HG03045 (cell line): Measurements from ENCODE around the gene DIMT1.

Source experiments
- ATAC-seq: cut with Tn5 transposase; IDR thresholded peaks from one replicate; pipeline ENCODE4 v1.9.1; 2021; ENCODE audit warnings: mild to moderate bottlenecking, moderate library complexity; ENCODE audit not compliant: unreplicated experiment

Gene DIMT1

DNA sequence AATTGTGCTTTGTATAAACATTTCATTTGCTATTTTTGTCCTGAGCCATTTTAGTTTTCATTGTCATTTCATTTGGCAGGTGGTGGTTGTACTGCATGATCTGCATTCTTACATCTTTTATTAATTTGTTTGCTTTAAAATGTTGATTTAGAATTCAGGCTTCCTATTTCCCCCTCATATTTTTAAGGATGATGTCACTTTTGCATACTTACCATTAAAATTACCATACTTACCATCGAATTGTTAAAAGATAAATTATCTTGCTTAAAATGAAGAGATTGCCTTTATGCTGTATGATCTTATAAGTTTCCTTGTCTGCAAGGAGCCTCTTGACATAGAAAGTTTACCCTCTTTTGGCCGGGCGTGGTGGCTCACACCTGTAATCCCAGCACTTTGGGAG lies 31.1 kb downstream of the DIMT1 start:
- no peak for ATAC-seq

DNA sequence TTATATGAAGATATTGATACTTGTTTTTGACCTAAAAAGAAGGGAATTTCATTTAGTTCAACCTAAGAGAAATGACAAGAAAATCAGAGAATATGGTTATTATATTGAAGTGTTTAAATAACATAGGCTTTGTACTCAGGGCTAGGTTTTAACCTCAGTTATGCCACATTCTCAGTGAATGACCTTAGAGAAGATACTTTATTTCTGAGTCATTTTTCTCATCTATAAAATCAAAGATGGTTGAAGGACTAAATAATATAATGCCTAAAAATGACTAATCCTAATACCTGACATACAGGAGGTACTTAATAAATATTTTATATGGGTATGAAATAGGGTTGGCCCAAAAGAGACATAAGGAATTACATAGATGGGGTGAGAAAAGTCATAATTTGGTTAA lies 32.3 kb downstream of the DIMT1 start:
- no peak for ATAC-seq

DNA sequence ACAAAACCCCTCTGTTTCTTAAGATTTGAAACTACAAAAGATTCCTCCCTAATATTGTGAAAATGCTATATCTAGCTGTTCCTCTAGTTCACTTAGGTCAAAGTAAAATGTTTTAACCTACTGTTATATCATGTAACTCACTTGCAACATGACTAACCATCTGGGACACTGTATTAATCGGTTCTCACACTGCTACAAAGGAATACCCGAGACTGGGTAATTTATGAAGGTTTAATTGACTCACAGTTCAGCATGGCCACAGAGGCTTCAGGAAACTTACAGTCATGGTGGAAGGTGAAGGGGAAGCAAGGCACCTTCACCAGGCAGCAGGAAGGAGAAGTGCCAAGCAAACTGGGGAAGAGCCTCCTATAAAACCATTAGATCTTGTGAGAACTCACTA lies 34.7 kb downstream of the DIMT1 start:
- no peak for ATAC-seq

DNA sequence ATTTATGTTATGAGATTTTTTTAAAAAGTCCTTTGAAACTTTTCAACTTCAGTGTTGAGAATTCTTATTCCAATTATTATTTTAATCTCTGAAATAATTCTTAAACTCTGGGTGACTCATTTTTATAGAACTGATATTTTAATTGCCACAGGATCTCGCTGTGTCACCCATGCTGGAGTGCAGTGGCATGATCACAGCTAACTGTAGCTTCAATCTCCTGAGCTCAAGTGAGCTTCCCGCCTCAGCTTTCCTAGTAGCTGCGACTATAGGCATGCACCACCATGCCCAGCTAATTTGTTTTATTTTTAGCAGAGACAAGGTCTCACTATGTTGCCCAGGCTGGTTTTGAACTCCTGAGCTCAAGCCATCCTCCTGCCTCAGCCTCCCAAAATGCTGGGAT lies 41.0 kb downstream of the DIMT1 start:
- ATAC-seq: no peak

DNA sequence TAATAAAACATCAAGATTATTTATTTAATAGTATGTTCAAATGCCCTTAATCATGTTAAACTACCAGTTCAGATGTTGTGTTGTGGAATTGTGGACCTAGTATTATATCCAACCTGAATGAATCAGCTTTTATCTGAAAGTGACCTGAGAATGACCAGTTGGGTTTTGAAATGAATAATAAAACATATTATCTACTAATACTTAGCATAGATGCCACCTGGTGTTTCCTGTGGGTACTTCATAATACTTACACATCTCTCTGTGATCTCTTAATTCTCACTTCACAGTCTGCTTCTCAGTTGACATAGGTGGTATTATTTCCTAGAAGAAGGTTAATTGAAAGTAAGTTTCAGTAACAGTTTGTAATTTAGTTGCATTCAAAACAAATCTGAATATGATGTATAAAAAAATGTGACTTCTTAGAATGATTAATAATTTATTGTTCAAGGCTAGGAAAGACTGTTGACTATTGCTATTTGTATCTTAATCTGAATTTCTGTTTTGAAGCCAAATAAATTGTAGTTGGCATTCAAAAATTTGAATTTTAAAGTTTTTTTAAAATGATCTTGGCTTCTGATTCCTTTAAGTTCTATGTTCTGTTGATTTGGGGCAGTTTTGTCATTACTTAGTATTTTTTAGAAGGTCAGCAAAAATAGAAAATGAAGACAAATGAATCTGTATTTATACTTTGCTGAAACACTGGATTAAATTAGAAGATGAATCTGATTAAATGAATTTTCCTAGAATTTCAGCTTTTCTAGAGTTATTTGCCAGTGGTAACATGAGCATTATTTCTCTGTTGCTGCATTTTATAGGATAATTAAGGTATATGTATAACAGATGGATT lies 49.5 kb downstream of the DIMT1 start:
- no peak for ATAC-seq

DNA sequence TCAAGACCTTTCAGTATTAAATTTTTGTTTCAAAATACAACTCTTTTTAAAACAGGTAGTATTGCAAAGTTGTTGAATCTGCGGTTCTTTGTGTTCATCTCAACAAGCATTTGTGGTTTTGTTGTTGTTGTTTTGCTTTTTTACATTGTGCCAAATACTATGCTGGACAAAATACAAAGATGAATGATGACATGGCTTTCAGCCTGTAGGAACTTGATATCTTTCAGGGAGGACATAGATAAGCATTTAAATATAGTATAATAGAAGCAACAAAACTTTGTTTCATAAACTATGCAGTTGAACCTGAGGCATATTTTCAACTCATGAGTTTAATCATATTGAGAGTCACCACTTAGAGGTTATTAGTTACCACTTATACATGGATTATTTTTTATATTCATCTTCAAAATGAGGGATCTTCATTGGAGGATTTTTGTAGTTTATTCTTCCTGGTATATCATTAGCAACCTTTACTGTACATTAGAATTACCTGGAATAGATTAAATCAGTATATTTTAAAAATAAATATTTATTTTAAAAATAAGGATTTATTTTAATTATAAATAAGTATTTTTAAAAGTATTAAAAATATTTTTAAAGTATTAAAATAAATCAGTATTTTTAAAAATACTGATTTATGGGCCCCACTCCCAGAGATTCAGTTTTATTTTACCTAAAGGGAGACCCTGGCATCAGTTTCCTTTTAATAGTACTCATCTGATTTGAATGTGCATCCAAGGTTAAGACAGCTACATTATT lies 54.8 kb downstream of the DIMT1 start:
- no peak for ATAC-seq

DNA sequence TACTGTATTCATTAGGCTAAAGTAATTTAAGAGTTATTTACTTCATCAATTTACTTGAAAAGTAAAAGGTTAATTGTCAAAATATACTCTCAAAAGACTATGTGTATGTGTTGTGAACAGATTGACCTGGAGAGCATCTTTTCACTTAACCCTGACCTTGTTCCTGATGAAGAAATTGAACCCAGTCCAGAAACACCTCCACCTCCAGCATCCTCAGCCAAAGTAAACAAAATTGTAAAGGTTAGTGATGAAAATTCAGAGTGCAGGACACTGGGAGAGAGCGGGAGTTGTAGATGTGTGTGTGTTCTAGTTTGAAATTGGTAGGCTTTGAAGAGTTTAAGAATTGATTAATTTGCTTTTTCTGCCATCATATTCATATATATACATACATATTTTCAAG lies 55.8 kb downstream of the DIMT1 start:
- no peak for ATAC-seq

DNA sequence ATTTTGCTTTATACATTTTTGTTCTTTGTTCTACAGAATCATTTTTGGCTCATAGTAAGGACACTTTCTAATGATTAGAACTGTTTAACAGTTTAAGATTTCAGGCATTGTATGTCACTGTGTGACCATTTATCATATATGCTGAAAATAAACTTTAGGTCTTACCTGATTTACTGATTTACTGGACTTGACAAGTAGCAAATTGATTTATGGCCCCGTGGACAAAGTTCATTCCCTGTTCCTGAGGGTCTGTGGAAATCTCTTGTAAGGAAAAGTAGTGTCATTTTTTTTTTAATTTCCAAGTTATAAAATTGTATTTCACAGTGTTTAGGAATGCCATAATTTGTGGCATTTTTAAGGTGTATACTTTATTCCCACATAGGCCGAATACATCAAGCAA lies 57.0 kb downstream of the DIMT1 start:
- no peak for ATAC-seq

DNA sequence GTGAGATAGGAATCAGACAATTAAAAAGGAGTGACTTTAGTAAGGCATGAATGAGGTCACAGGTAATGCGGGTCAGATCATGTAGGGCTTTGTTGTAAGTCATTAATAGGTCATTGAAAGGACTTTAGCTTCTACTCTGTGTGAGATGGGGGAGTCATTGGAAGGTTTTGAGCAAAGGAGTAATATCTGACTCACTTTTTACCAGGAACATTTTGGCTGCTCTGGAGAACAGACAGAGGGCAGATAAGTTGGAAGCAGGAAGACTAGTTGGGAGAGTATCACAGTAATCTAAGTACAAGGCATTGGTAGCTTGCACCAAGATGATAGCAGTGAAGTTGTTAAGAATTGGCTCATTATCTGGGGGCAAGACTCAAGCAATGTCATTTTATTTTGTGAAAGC lies 60.3 kb downstream of the DIMT1 start:
- ATAC-seq: no peak

DNA sequence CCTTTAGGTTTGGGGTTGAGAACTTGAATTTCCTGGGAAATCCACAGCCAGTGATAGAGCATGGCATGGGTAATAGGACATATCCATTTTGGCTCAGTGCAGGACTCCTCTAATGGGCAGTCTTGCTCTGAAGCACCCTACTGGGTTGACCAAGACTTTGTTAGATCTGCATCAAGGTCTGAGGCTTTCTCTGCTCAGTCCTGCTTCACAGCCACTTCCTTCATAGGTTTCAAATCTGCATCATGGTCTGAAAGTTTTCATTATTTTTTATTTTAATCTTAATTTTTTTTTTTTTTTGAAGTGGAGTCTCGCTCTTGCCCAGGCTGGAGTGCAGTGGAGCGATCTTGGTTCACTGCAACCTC lies 61.2 kb downstream of the DIMT1 start:
- peak; percentile 33 for ATAC-seq

DNA sequence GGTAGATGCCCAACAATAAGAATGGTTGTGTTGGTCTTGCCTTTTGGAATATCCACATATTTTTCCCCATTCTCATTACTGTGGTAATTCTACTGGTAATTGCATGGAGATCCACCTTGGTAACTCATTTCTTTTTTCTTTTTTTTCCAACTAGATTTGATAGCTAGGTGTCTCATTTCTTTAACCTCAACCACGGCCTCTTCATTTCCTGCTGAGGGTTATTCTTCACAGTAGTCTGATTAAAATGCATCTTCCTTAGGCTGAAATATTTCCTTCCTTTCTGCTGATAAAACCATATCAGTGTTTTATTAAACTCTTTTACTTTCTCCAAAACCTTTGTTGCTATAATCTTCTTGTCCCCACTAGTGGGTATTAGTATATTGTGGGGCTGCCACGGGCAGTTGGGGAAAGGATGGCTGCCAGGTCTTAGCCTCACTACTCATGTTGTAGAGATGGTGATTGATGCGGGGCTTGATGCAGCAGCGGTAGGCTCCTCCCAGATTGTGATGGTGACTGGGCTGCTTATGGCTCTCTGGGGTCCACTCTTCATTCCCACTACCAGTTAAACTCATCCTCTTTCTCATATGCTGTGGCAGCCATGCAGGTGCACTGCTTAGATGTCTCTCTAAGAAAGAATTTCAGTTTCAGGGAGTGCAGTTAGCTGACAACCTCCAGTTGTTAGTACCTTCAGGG lies 61.8 kb downstream of the DIMT1 start:
- peak; percentile 79 for ATAC-seq

DNA sequence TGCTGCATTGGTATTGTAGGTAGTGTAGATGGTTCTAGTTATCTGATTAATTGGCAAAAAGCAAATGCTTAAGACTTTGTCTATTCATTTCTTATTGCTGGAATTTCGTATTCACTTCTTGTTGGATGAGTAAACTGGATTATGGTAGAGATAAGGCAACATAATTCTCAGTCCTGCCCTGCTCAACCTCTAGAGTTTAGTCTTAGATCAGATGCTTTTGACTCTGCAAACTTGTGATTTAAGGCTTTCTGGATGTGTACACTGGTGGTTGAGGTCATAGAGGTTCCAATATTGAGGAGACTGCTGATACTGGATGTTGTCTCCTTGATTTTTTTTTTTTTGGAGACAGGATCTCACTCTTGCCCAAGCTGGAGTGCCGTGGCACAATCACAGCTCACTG lies 62.7 kb downstream of the DIMT1 start:
- no peak for ATAC-seq

DNA sequence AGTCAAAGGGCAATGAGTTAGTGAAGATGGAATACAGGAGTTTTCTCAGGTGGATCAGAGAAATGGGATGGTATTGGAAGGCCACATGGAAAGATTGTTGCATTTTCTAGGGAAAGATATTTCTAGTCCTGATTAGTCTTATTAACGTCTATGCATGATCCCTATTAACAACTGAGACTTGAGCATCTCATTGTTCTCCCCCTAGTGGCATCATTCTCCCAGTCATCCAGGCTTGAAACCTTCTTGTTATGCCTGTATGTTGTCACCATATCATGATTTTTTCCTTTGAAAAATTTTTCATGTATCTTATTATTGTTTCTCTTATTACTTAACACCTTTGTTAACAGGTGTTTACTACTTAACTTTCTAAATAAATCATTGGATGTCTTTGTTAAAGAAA lies 63.3 kb downstream of the DIMT1 start:
- no peak for ATAC-seq
